HepG2 (cell line): ENCODE measurements around the gene PSMD2. TPM values are rescaled to one million over a fixed set of nuclear protein-coding genes. Genes with fewer than 3 reads are reported as not detected.
A peak's percentile ranks its signal among the peaks of the same experiment; 100 is the strongest.

Source experiments
- FOXK2 ChIP-seq: fragments of 450-650 bp; IDR thresholded peaks from 2 replicates; pipeline ENCODE4 v1.6.1; 2016
- HNRNPLL ChIP-seq: fragments of 200-400 bp; formaldehyde crosslinking; IDR thresholded peaks from 2 replicates; pipeline ENCODE4 v1.6.1; 2017; ENCODE audit warnings: mild to moderate bottlenecking, low read depth, low read length; ENCODE audit not compliant: poor library complexity, severe bottlenecking
- IKZF4 ChIP-seq: sonication (generic); formaldehyde crosslinking; IDR thresholded peaks from 2 replicates; pipeline ENCODE4 v1.5.1; 2020; ENCODE audit warnings: borderline replicate concordance, mild to moderate bottlenecking, low read depth, missing genetic modification reagents; ENCODE audit errors: not compliant biosample characterization
- KDM5A ChIP-seq: fragments of 200-600 bp; sonication (generic); IDR thresholded peaks from 2 replicates; pipeline ENCODE4 v1.7.0; 2018; ENCODE audit warnings: antibody characterized with exemption, mild to moderate bottlenecking, low read length, borderline replicate concordance
- KMT2A ChIP-seq: sonication (generic); formaldehyde crosslinking; IDR thresholded peaks from 2 replicates; pipeline ENCODE4 v1.4.0; 2020; ENCODE audit warnings: missing genetic modification reagents
- NRL ChIP-seq: sonication (generic); formaldehyde crosslinking; IDR thresholded peaks from 2 replicates; pipeline ENCODE4 v1.5.0; 2020; ENCODE audit warnings: missing genetic modification reagents, mild to moderate bottlenecking, moderate library complexity, borderline replicate concordance
- PRPF4 ChIP-seq: fragments of 200-400 bp; formaldehyde crosslinking; IDR thresholded peaks from 2 replicates; pipeline ENCODE4 v1.6.1; 2016; ENCODE audit warnings: low read length, low read depth; ENCODE audit not compliant: poor library complexity, severe bottlenecking
- SAP130 ChIP-seq: IDR thresholded peaks from 2 replicates; pipeline ENCODE4 v1.6.1; 2016; ENCODE audit warnings: low read depth
- SKI ChIP-seq: fragments of 450-650 bp; IDR thresholded peaks from one replicate; pipeline ENCODE4 v1.6.1; 2018; ENCODE audit warnings: mild to moderate bottlenecking; ENCODE audit not compliant: partially characterized antibody
- SSRP1 ChIP-seq: IDR thresholded peaks from 2 replicates; pipeline ENCODE4 v1.6.1; 2016; ENCODE audit warnings: control low read depth
- SUZ12 ChIP-seq: fragments of 150-350 bp; IDR thresholded peaks from 2 replicates; pipeline ENCODE4 v1.6.1; 2014; ENCODE audit warnings: low read depth, low read length
- ZBTB20 ChIP-seq: sonication (generic); formaldehyde crosslinking; IDR thresholded peaks from 2 replicates; pipeline ENCODE4 v1.8.1; 2023; ENCODE audit warnings: missing genetic modification reagents, low read depth, mild to moderate bottlenecking, borderline replicate concordance
- ZFP90 ChIP-seq: sonication (generic); formaldehyde crosslinking; IDR thresholded peaks from 2 replicates; pipeline ENCODE4 v1.8.0; 2022; ENCODE audit warnings: missing genetic modification reagents, mild to moderate bottlenecking, inconsistent platforms, borderline replicate concordance
- ZNF101 ChIP-seq: sonication (generic); formaldehyde crosslinking; IDR thresholded peaks from 2 replicates; pipeline ENCODE4 v1.4.0; 2020; ENCODE audit warnings: mild to moderate bottlenecking, low read depth, missing genetic modification reagents, borderline replicate concordance
- ZNF136 ChIP-seq: sonication (generic); formaldehyde crosslinking; IDR thresholded peaks from 2 replicates; pipeline ENCODE4 v1.8.1; 2022; ENCODE audit warnings: low read depth, mild to moderate bottlenecking, moderate library complexity, missing genetic modification reagents
- ZNF180 ChIP-seq: sonication (generic); formaldehyde crosslinking; IDR thresholded peaks from 2 replicates; pipeline ENCODE4 v1.4.0; 2020; ENCODE audit warnings: low read depth, missing genetic modification reagents, borderline replicate concordance
- ZNF232 ChIP-seq: sonication (generic); formaldehyde crosslinking; IDR thresholded peaks from 2 replicates; pipeline ENCODE4 v1.4.0; 2020; ENCODE audit warnings: missing genetic modification reagents, borderline replicate concordance
- ZNF292 ChIP-seq: sonication (generic); formaldehyde crosslinking; IDR thresholded peaks from 2 replicates; pipeline ENCODE4 v1.8.1; 2022; ENCODE audit warnings: mild to moderate bottlenecking, low read depth, missing genetic modification reagents, borderline replicate concordance
- ZNF333 ChIP-seq: sonication (generic); formaldehyde crosslinking; IDR thresholded peaks from 2 replicates; pipeline ENCODE4 v1.4.0; 2020; ENCODE audit warnings: mild to moderate bottlenecking, missing genetic modification reagents, borderline replicate concordance
- ZNF557 ChIP-seq: sonication (generic); formaldehyde crosslinking; IDR thresholded peaks from 2 replicates; pipeline ENCODE4 v1.4.0; 2020; ENCODE audit warnings: missing genetic modification reagents
- ZNF614 ChIP-seq: IDR thresholded peaks from 2 replicates; pipeline ENCODE4 v1.6.1; 2018; ENCODE audit warnings: missing biosample characterization, missing genetic modification reagents, inconsistent platforms, borderline replicate concordance
- ZNF790 ChIP-seq: sonication (generic); formaldehyde crosslinking; IDR thresholded peaks from 2 replicates; pipeline ENCODE4 v1.8.0; 2022; ENCODE audit warnings: missing genetic modification reagents, mild to moderate bottlenecking, borderline replicate concordance
- ZNF850 ChIP-seq: sonication (generic); formaldehyde crosslinking; conservative IDR thresholded peaks from 2 replicates; pipeline ENCODE4 v1.9.0; 2021; ENCODE audit warnings: mild to moderate bottlenecking, missing genetic modification reagents
- polyA plus RNA-seq, 8 experiments: library from polyadenylated mRNA; depleted of rRNA in 3 of 8; stranded (reverse) in 7 of 8; unstranded in 1 of 8; fragments of >200 nt; fragmentation: Illumina TruSeq in 4 of 8; extraction: Trizol in 4 of 8; gene quantifications; 2 replicates each; pipeline versions ENCODE4 v1.2.1 to v1.2.3, GENCODE V29; 2011 to 2016; ENCODE audit warnings: low read depth in 4 of 8, missing spikeins in 1 of 8, mixed read lengths in 1 of 8; ENCODE audit not compliant: insufficient read depth in 1 of 8
- total RNA-seq, 5 experiments: library from RNA; depleted of rRNA; stranded (reverse); fragments of >200 nt; fragmentation: Illumina TruSeq; extraction: Trizol; gene quantifications; 2 replicates each; pipeline ENCODE4 v1.2.3, GENCODE V29; 2016; ENCODE audit warnings: low read depth in 1 of 5
- TF ChIP-seq, protein P1 (sequence below): sonication (generic); formaldehyde crosslinking; IDR thresholded peaks from 2 replicates; pipeline ENCODE4 v1.9.0; 2022; ENCODE audit warnings: missing genetic modification reagents, mild to moderate bottlenecking, borderline replicate concordance
- TF ChIP-seq, protein P2 (sequence below): sonication (generic); formaldehyde crosslinking; conservative IDR thresholded peaks from 2 replicates; pipeline ENCODE4 v1.8.1; 2023; ENCODE audit warnings: missing genetic modification reagents
- TF ChIP-seq, protein P3 (sequence below): sonication (generic); formaldehyde crosslinking; IDR thresholded peaks from 2 replicates; pipeline ENCODE4 v1.5.0; 2020; ENCODE audit warnings: missing genetic modification reagents

The PSMD2 gene
- total and polyA plus RNA-seq, 2 of the 13 experiments (the other 11 are each of a cell fraction or from before 2014, with no cell fraction given) = 125 to 200 TPM

DNA sequence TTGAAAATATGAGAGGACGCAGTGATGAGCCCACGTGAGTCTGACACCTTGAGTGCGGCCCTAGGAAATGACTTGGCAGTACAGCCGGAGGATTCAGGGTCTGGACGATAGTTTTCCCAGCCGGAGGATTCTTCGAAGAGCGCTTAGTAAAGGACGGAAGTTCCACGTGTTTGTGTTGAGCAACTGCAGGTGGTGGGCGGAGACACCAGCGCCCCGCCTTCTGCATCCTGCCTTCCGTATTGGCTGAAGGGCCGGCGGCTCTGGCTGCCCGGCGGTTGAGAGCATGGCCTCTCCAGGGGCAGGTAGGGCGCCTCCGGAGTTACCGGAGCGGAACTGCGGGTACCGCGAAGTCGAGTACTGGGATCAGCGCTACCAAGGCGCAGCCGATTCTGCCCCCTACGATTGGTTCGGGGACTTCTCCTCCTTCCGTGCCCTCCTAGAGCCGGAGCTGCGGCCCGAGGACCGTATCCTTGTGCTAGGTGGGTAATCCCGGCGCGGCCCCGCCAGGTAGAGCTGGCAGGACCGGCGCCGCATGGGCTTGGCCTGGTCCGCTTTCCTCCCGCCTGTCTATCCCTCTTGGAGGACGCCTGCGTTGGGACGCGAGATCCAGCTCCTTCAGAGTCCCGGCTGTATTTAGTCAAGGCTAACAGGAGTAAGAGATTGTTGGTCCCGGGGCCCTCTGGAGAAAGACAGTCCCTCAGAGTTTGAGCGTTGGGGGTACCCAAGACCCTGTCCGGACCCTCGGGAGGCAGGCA is 49.5 kb upstream of the PSMD2 start, which contains the start of gene EEF1AKMT4 (continued):
- TF ChIP-seq, protein P1, sequence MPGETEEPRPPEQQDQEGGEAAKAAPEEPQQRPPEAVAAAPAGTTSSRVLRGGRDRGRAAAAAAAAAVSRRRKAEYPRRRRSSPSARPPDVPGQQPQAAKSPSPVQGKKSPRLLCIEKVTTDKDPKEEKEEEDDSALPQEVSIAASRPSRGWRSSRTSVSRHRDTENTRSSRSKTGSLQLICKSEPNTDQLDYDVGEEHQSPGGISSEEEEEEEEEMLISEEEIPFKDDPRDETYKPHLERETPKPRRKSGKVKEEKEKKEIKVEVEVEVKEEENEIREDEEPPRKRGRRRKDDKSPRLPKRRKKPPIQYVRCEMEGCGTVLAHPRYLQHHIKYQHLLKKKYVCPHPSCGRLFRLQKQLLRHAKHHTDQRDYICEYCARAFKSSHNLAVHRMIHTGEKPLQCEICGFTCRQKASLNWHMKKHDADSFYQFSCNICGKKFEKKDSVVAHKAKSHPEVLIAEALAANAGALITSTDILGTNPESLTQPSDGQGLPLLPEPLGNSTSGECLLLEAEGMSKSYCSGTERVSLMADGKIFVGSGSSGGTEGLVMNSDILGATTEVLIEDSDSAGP (CRISPR knock-in tag) = 0 out of 2 replicates have a peak, but pooled peaks have one; percentile 42
- TF ChIP-seq FOXK2 = peak; percentile 75
- peak; percentile 99 for TF ChIP-seq HNRNPLL
- TF ChIP-seq ZNF333 = no peak
- TF ChIP-seq ZNF557 = 0 out of 2 replicates have a peak, but pooled peaks have one; percentile 17
- no peak for TF ChIP-seq ZNF614 (CRISPR knock-in tag)
- no peak for TF ChIP-seq SUZ12
- TF ChIP-seq ZNF180 (CRISPR knock-in tag) = 0 out of 2 replicates have a peak, but pooled peaks have one; percentile 39
- TF ChIP-seq ZNF232 = no peak; the same call in 1 of the 2 replicates
- TF ChIP-seq PRPF4 = no peak
- no peak for TF ChIP-seq ZNF292 (CRISPR knock-in tag)
- peak; percentile 61 for TF ChIP-seq IKZF4 (CRISPR knock-in tag)
- TF ChIP-seq, protein P2, sequence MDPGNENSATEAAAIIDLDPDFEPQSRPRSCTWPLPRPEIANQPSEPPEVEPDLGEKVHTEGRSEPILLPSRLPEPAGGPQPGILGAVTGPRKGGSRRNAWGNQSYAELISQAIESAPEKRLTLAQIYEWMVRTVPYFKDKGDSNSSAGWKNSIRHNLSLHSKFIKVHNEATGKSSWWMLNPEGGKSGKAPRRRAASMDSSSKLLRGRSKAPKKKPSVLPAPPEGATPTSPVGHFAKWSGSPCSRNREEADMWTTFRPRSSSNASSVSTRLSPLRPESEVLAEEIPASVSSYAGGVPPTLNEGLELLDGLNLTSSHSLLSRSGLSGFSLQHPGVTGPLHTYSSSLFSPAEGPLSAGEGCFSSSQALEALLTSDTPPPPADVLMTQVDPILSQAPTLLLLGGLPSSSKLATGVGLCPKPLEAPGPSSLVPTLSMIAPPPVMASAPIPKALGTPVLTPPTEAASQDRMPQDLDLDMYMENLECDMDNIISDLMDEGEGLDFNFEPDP = no peak
- peak; percentile 31; the same call in 1 of the 2 replicates for TF ChIP-seq KMT2A
- no peak for TF ChIP-seq SSRP1 (CRISPR knock-in tag)
- peak; percentile 99 for TF ChIP-seq SAP130 (CRISPR knock-in tag)
- TF ChIP-seq ZNF101 = no peak
- TF ChIP-seq ZNF790 (CRISPR knock-in tag) = no peak
- TF ChIP-seq ZNF136 (CRISPR knock-in tag) = no peak
- TF ChIP-seq ZNF850 (CRISPR knock-in tag) = no peak
- TF ChIP-seq NRL (CRISPR knock-in tag) = peak; percentile 89; the same call in 1 of the 2 replicates
- TF ChIP-seq SKI = peak; percentile 49
- TF ChIP-seq KDM5A = peak; percentile 17; the same call in 1 of the 2 replicates
- TF ChIP-seq, protein P3, sequence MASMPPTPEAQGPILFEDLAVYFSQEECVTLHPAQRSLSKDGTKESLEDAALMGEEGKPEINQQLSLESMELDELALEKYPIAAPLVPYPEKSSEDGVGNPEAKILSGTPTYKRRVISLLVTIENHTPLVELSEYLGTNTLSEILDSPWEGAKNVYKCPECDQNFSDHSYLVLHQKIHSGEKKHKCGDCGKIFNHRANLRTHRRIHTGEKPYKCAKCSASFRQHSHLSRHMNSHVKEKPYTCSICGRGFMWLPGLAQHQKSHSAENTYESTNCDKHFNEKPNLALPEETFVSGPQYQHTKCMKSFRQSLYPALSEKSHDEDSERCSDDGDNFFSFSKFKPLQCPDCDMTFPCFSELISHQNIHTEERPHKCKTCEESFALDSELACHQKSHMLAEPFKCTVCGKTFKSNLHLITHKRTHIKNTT (CRISPR knock-in tag) = no peak
- peak; percentile 88 for TF ChIP-seq ZFP90 (CRISPR knock-in tag)
- TF ChIP-seq ZBTB20 (CRISPR knock-in tag) = no peak
